AG04450 (cell line): Measurements from ENCODE around the gene CCDC106. TPM values are rescaled to one million over a fixed set of nuclear protein-coding genes. Genes with fewer than 3 reads are reported as not detected.

Experiments
- CTCF ChIA-PET: fragments of 300-600, 350-600 bp; formaldehyde crosslinking; extraction: SDS; loops from one replicate; lab custom pipeline; 2022; ENCODE audit warnings: antibody characterized with exemption, inconsistent platforms; lab: Charles Lee
- POLR2A ChIA-PET: fragments of 350-600 bp; formaldehyde crosslinking; extraction: SDS; loops from one replicate; lab custom pipeline; 2021; ENCODE audit warnings: antibody characterized with exemption, inconsistent platforms; lab: Yijun Ruan, JAX
- DNase-seq: peaks from one replicate; pipeline ENCODE4 v3.0.0-alpha.2; 2011; ENCODE audit warnings: low read depth, low spot score
- H3K27ac ChIP-seq: one replicate; pipeline ENCODE4 v1.5.1; 2012; ENCODE audit warnings: low read depth, low read length, control low read depth
- H3K27me3 ChIP-seq: one replicate; pipeline ENCODE4 v1.6.0; 2012; ENCODE audit warnings: low read length; ENCODE audit not compliant: control insufficient read depth, insufficient read depth
- H3K4me3 ChIP-seq: 2 replicates; pipeline ENCODE4 v1.5.1; 2011; ENCODE audit warnings: mild to moderate bottlenecking, low read depth, low read length, control low read depth
- H3K9me3 ChIP-seq: 2 replicates; pipeline ENCODE4 v1.5.1; 2012; ENCODE audit warnings: low read length; ENCODE audit not compliant: control insufficient read depth, insufficient read depth
- polyA plus RNA-seq: library from polyadenylated mRNA; depleted of rRNA; stranded (reverse); fragments of >200 nt; gene quantifications from 2 replicates; pipeline ENCODE4 v1.2.3, GENCODE V29; 2011
- TF ChIP-seq, protein P1 (sequence below): IDR thresholded peaks from 2 replicates; pipeline ENCODE4 v1.5.1; 2011; ENCODE audit warnings: low read depth, low read length, control low read depth, inconsistent platforms

The CCDC106 gene
- polyA plus RNA-seq, 1 experiment = 6.2 TPM

DNA sequence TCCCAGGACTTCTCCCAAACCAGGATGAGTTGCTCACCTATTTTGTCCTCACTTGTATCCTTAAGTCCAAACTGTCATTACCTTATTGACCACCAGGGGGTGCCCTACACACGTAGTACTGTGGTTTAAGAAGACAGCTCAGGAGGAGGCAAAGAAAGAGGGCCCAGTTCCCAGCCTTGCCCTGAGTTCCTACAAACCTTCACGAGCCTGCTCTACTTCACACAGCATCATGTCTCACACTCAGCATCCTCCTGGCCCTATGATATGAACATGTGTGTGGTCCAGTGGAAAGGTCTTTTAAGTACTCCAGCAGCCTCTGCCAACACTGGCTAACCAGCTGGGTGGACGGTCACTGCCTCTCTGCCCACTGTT, 15.6 kb upstream of the CCDC106 start:
- DNase-seq = peak; percentile 95
- POLR2A ChIA-PET = interaction anchor here (0.7 to 1.5 kb wide), 3 partner anchors 12 to 33 kb away, joined by 3 to 8 read pairs (median 5); partner anchors contain the start of gene FIZ1
- TF ChIP-seq, protein P1, sequence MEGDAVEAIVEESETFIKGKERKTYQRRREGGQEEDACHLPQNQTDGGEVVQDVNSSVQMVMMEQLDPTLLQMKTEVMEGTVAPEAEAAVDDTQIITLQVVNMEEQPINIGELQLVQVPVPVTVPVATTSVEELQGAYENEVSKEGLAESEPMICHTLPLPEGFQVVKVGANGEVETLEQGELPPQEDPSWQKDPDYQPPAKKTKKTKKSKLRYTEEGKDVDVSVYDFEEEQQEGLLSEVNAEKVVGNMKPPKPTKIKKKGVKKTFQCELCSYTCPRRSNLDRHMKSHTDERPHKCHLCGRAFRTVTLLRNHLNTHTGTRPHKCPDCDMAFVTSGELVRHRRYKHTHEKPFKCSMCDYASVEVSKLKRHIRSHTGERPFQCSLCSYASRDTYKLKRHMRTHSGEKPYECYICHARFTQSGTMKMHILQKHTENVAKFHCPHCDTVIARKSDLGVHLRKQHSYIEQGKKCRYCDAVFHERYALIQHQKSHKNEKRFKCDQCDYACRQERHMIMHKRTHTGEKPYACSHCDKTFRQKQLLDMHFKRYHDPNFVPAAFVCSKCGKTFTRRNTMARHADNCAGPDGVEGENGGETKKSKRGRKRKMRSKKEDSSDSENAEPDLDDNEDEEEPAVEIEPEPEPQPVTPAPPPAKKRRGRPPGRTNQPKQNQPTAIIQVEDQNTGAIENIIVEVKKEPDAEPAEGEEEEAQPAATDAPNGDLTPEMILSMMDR = peak; percentile 87
- CTCF ChIA-PET = interaction anchor here (0.6 to 3.9 kb wide), 37 partner anchors 9 to 701 kb away, joined by 3 to 33 read pairs (median 4); partner anchors contain the start of genes U2AF2, ZNF581, ZNF784 and ZNF865
- H3K27ac ChIP-seq = peak overlapping the region; percentile 11
- H3K4me3 ChIP-seq = no peak overlapping the region
- no peaks in the 10 kb centered on the region for H3K27me3 ChIP-seq
- no peaks in the 10 kb centered on the region; the same call in 1 of the 2 replicates for H3K9me3 ChIP-seq

DNA sequence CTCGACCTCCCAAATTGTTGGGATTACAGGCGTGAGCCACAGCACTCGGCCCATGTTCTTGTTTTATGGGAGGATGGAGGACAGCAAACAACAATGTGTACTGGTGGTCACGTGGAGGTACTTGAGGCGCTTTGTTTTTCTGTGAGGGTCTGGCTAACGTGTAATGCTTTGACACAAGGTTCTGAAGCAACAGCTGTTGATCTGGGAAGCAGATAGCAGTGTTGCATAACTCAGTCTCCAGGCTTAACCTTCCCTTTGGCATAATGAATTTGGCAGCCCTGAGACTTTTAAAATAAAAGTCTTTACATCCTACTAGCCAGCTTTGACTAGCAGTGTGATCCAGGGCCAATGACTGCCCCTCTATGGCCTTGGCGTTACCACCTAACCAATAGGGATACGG, 14.2 kb upstream of the CCDC106 start:
- TF ChIP-seq, protein P1 = no peak
- ChIA-PET CTCF (interaction anchor here (0.6 to 3.9 kb wide), 13 partner anchors 10 to 433 kb away, joined by 3 to 33 read pairs (median 14); partner anchors contain the start of genes U2AF2, ZNF784 and ZNF865), POLR2A (interaction anchor here (0.9 to 1.5 kb wide), 2 partner anchors 10 to 20 kb away, joined by 3 to 8 read pairs; partner anchors contain the start of gene ZNF784)
- H3K9me3 ChIP-seq = no peaks in the 10 kb centered on the region; the same call in 1 of the 2 replicates
- H3K27ac ChIP-seq = no peak overlapping the region
- H3K27me3 ChIP-seq = no peaks in the 10 kb centered on the region
- no peak for DNase-seq
- no peak overlapping the region for H3K4me3 ChIP-seq

DNA sequence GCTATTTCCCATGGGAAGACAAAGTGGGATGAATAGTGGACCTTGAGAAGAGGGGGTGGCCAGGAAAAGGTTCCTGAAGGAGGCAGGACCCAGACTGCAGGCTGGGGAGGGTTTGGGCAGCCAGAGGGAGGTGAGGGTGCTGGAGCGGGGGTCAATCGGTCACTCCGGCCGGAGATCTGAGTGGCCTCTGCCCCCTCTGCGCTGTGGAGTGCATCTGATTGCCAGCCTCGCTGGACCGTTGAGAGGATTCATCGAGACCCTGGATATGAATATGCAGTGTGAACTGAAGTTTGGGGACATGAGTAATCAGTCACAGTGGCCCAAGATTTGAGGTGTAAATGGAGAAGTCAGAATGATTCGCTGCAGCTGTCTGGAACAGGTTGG, 12.7 kb upstream of the CCDC106 start:
- CTCF ChIA-PET = interaction anchor here (0.6 to 2.6 kb wide), 3 partner anchors 18 to 168 kb away, joined by 3 to 9 read pairs (median 8); no protein-coding TSS in a partner anchor
- POLR2A ChIA-PET = interaction anchor here (0.7 to 1.0 kb wide), 5 partner anchors 10 to 37 kb away, joined by 3 to 11 read pairs (median 5); partner anchors contain the start of gene ZNF784
- TF ChIP-seq, protein P1 = no peak

DNA sequence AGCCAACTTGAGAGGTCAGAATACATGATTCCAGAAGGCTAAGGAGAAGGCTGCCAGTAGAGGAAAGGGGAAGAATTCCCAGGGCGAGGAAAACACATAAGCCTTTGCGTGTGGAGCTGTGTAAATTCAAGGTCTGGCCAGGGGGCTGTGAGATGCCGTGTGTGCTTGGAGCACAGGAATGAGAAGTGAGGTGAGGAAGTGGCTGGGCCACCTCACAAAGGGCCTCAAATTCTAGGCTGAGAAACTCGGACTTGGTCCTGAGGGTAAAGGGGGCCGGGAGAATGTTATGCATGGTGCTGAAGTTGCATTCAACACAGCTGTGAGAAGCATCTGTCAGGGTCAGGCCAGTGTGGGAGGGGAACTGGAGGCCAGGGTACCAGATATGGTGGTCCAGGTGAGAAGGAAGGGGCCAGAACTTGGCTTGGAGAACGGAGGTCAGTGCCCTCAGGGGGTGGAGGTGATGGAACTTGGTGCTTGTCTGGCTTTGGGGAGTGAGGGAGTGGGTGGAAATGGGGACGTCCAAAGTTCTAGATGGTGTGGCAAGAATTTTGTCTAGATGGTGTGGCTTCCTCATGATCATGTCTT, 12.1 kb upstream of the CCDC106 start:
- TF ChIP-seq, protein P1 = no peak
- H3K9me3 ChIP-seq = no peaks in the 10 kb centered on the region; the same call in 1 of the 2 replicates
- peak overlapping the region; percentile 98 for H3K4me3 ChIP-seq
- ChIA-PET CTCF (interaction anchor here (0.8 to 2.6 kb wide), 4 partner anchors 17 to 168 kb away, joined by 3 to 9 read pairs (median 6); no protein-coding TSS in a partner anchor), POLR2A (interaction anchor here (1.0 to 1.5 kb wide), 2 partner anchors 12 to 18 kb away, joined by 3 read pairs; partner anchors contain the start of gene CCDC106)
- H3K27ac ChIP-seq = peak overlapping the region; percentile 11
- H3K27me3 ChIP-seq = no peaks in the 10 kb centered on the region
- DNase-seq = no peak

More for the DNA sequence above, 12.7 kb upstream of the CCDC106 start:
- DNase-seq = no peak
- Histone ChIP-seq H3K27ac (peak overlapping the region; percentile 92), H3K9me3 (no peaks in the 10 kb centered on the region; the same call in 1 of the 2 replicates), H3K4me3 (peak overlapping the region; percentile 98), H3K27me3 (no peaks in the 10 kb centered on the region)
